Mesendoderm (in vitro differentiated cells): ENCODE results near the gene VTI1A.

ENCODE experiments used
- DNase-seq: peaks from one replicate; pipeline ENCODE4 v3.0.0; 2013
- H2AK5ac ChIP-seq: 2 replicates; pipeline ENCODE4 v1.6.1; 2013; ENCODE audit warnings: low read length, inconsistent platforms
- H2BK120ac ChIP-seq: 2 replicates; pipeline ENCODE4 v1.6.1; 2013; ENCODE audit warnings: low read depth, mild to moderate bottlenecking, low read length, moderate library complexity, mixed read lengths
- H2BK15ac ChIP-seq: replicated peaks from 2 replicates; pipeline ENCODE4 v1.6.1; 2013; ENCODE audit warnings: low read depth, mild to moderate bottlenecking, moderate library complexity
- H2BK5ac ChIP-seq: 2 replicates; pipeline ENCODE4 v1.6.1; 2013; ENCODE audit warnings: low read length, inconsistent platforms
- H3K18ac ChIP-seq: 2 replicates; pipeline ENCODE4 v1.6.1; 2013; ENCODE audit warnings: mild to moderate bottlenecking, low read length, mixed read lengths
- H3K23ac ChIP-seq: one replicate; pipeline ENCODE4 v1.6.1; 2013; ENCODE audit warnings: low read length
- H3K27ac ChIP-seq: 2 replicates; pipeline ENCODE4 v1.5.1; 2013; ENCODE audit warnings: low read depth, mild to moderate bottlenecking, inconsistent platforms, low read length, moderate library complexity
- H3K27me3 ChIP-seq: 2 replicates; pipeline ENCODE4 v1.6.1; 2013; ENCODE audit warnings: low read length, control low read depth, mild to moderate bottlenecking, inconsistent platforms; ENCODE audit not compliant: insufficient read depth, poor library complexity
- H3K36me3 ChIP-seq: 2 replicates; pipeline ENCODE4 v1.6.1; 2013; ENCODE audit warnings: low read length, inconsistent platforms; ENCODE audit not compliant: control insufficient read depth, insufficient read depth
- H3K4ac ChIP-seq: one replicate; pipeline ENCODE4 v1.6.1; 2013; ENCODE audit warnings: low read depth, mild to moderate bottlenecking, low read length, moderate library complexity
- H3K4me1 ChIP-seq: 2 replicates; pipeline ENCODE4 v1.6.1; 2013; ENCODE audit warnings: low read depth, low read length, inconsistent platforms; ENCODE audit not compliant: control insufficient read depth
- H3K4me2 ChIP-seq: 2 replicates; pipeline ENCODE4 v1.6.1; 2013; ENCODE audit warnings: low read length
- H3K4me3 ChIP-seq: 2 replicates; pipeline ENCODE4 v1.5.1; 2013; ENCODE audit warnings: mild to moderate bottlenecking, low read length
- H3K56ac ChIP-seq: one replicate; pipeline ENCODE4 v1.6.1; 2013; ENCODE audit warnings: low read length
- H3K79me1 ChIP-seq: 2 replicates; pipeline ENCODE4 v1.6.1; 2013; ENCODE audit warnings: low read length, inconsistent platforms
- H3K79me2 ChIP-seq: 2 replicates; pipeline ENCODE4 v1.6.1; 2013; ENCODE audit warnings: mild to moderate bottlenecking, low read length; ENCODE audit not compliant: control insufficient read depth, insufficient read depth
- H3K9ac ChIP-seq: 2 replicates; pipeline ENCODE4 v1.6.1; 2013; ENCODE audit warnings: low read length, inconsistent platforms
- H4K5ac ChIP-seq: one replicate; pipeline ENCODE4 v1.6.1; 2013; ENCODE audit warnings: low read length
- H4K8ac ChIP-seq: one replicate; pipeline ENCODE4 v1.6.1; 2013; ENCODE audit warnings: low read depth, mild to moderate bottlenecking, control low read depth, low read length, moderate library complexity
- WGBS: extraction: QIAGEN DNeasy Blood & Tissue Kit; methylation state at CpG from one replicate; pipeline ENCODE4 v1.1.7; 2013; ENCODE audit warnings: low lambda C conversion rate, missing lambda C conversion rate; ENCODE audit not compliant: insufficient coverage; ENCODE audit errors: extremely low coverage; 5-methylcytosine and 5-hydroxymethylcytosine counted together

Gene VTI1A

DNA sequence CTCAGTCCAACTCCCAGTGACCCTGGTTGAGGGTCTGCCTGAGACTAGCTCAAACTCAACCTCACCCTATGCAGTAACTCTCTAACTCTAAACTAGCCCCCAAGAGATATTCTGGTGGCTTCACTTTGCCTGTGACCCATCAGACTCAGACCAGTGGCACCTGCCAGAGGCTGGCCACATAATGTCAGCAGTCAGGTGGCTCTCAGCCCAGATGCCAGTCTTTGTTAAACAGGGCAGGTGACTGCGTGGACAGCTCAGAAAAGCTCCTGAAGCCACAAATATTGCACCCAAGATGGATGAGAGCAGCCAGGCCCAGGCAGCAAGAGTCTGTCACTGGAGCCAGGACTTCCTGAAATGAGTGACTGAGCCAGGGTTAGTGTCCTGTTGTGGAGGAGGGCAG lies 373.3 kb downstream of the VTI1A start:
- no peak overlapping the region for H3K4me2 ChIP-seq
- no peak overlapping the region for H2AK5ac ChIP-seq
- no peak overlapping the region for H3K56ac ChIP-seq
- H3K9ac ChIP-seq = no peak overlapping the region
- H3K27ac ChIP-seq = no peak overlapping the region
- H3K4ac ChIP-seq = no peak overlapping the region
- H3K4me1 ChIP-seq = no peaks in the 10 kb centered on the region
- H4K5ac ChIP-seq = no peak overlapping the region
- H3K18ac ChIP-seq = no peak overlapping the region
- no peak overlapping the region for H2BK5ac ChIP-seq
- no peak overlapping the region for H3K23ac ChIP-seq
- no peaks in the 10 kb centered on the region for H3K36me3 ChIP-seq
- DNase-seq = no peak
- H4K8ac ChIP-seq = no peak overlapping the region
- no peaks in the 10 kb centered on the region for H3K79me1 ChIP-seq
- no peak overlapping the region for H3K4me3 ChIP-seq
- no CpG with 5 or more reads among the region's 1 CpG for WGBS
- H2BK120ac ChIP-seq = no peak overlapping the region
- H2BK15ac ChIP-seq = no peak overlapping the region
- H3K79me2 ChIP-seq = no peaks in the 10 kb centered on the region
- H3K27me3 ChIP-seq = no peaks in the 10 kb centered on the region

GRCh38 chr10:112821038-112821437 lies 374.0 kb downstream of the VTI1A start:
- H3K27ac ChIP-seq = no peak overlapping the region
- no peak overlapping the region for H2BK5ac ChIP-seq
- no peak overlapping the region for H3K4ac ChIP-seq
- H3K9ac ChIP-seq = no peak overlapping the region
- WGBS = no CpG with 5 or more reads among the region's 19 CpGs
- no peak overlapping the region for H2BK15ac ChIP-seq
- no peaks in the 10 kb centered on the region for H3K4me1 ChIP-seq
- H4K5ac ChIP-seq = no peak overlapping the region
- no peaks in the 10 kb centered on the region for H3K79me2 ChIP-seq
- H3K36me3 ChIP-seq = no peaks in the 10 kb centered on the region
- H4K8ac ChIP-seq = no peak overlapping the region
- no peak overlapping the region for H3K23ac ChIP-seq
- DNase-seq = no peak
- no peak overlapping the region for H3K4me2 ChIP-seq
- no peaks in the 10 kb centered on the region for H3K79me1 ChIP-seq
- no peak overlapping the region for H3K56ac ChIP-seq
- H2AK5ac ChIP-seq = no peak overlapping the region
- H3K18ac ChIP-seq = no peak overlapping the region
- H3K4me3 ChIP-seq = no peak overlapping the region
- H2BK120ac ChIP-seq = no peak overlapping the region
- H3K27me3 ChIP-seq = no peaks in the 10 kb centered on the region

DNA sequence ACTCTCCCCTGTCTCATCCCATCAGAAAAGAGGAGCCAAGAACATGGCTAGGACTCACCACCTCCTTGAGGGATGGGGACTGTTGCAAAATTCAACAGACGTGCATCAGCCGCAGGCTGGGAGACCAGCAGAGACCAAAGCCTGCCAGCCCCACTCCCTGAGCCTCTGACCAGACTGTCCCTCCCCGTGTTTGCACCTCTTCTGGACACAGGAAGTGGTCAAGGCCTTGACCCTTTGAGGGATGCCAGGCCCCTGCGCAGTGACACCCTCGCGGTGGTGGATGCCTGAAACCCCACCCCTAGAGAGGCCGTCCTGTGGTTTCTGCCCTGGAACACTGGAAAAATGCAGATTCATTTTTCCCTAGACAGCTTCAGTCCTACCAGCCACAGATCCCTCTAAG lies 374.6 kb downstream of the VTI1A start:
- Histone ChIP-seq H2BK5ac (no peak overlapping the region), H3K27ac (no peak overlapping the region), H2BK15ac (no peak overlapping the region), H3K4me2 (no peak overlapping the region), H3K79me2 (no peaks in the 10 kb centered on the region), H3K4ac (no peak overlapping the region), H3K79me1 (no peaks in the 10 kb centered on the region), H3K18ac (no peak overlapping the region), H4K8ac (no peak overlapping the region), H3K4me1 (no peaks in the 10 kb centered on the region), H3K27me3 (no peaks in the 10 kb centered on the region), H3K9ac (no peak overlapping the region), H4K5ac (no peak overlapping the region), H3K56ac (no peak overlapping the region), H3K4me3 (no peak overlapping the region), H3K36me3 (no peaks in the 10 kb centered on the region), H2AK5ac (no peak overlapping the region), H3K23ac (no peak overlapping the region), H2BK120ac (no peak overlapping the region)
- no CpG with 5 or more reads among the region's 7 CpGs for WGBS
- no peak for DNase-seq

- no peak overlapping the region for H2BK5ac ChIP-seq
- H3K4me3 ChIP-seq = no peak overlapping the region
- no peaks in the 10 kb centered on the region for H3K36me3 ChIP-seq
- H3K4me2 ChIP-seq = no peak overlapping the region
- no peak overlapping the region for H2AK5ac ChIP-seq
- H4K5ac ChIP-seq = no peak overlapping the region
- no peak overlapping the region for H2BK120ac ChIP-seq
- no peaks in the 10 kb centered on the region for H3K79me1 ChIP-seq
- no peak overlapping the region for H3K23ac ChIP-seq
- no peak overlapping the region for H3K56ac ChIP-seq
- H3K18ac ChIP-seq = no peak overlapping the region
- WGBS = no CpG with 5 or more reads among the region's 5 CpGs
- H3K4me1 ChIP-seq = no peaks in the 10 kb centered on the region
- H3K4ac ChIP-seq = no peak overlapping the region
- no peak overlapping the region for H2BK15ac ChIP-seq
- H3K27me3 ChIP-seq = no peaks in the 10 kb centered on the region
- no peak overlapping the region for H3K9ac ChIP-seq
- no peak overlapping the region for H4K8ac ChIP-seq
- no peak for DNase-seq
- no peak overlapping the region for H3K27ac ChIP-seq
- H3K79me2 ChIP-seq = no peaks in the 10 kb centered on the region
Measured at GRCh38 chr10:112823007-112823406, 376.0 kb downstream of the VTI1A start.

DNA sequence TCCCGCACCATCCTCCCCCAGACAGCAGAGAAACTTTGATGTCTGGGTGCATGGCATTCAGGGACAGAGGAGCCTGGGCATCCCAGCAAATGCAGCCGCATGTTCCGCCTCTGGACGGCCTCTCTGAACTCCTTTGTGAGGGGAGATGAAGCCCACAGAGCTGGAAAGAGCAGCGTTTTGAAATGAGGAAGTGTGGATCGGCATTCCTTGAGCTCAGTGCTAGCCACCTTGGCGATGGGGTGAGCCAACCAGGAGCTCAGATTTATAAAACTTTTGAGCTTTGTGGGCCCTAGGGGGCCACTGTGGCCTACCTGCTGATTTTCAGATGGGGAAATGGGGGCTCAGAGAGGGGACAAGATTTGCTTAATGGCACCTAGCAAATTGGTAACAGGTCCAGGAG lies 376.6 kb downstream of the VTI1A start:
- no peaks in the 10 kb centered on the region for H3K4me1 ChIP-seq
- no peak overlapping the region for H4K8ac ChIP-seq
- WGBS = no CpG with 5 or more reads among the region's 7 CpGs
- no peak overlapping the region for H3K4me3 ChIP-seq
- H2BK120ac ChIP-seq = no peak overlapping the region
- H3K9ac ChIP-seq = no peak overlapping the region
- H3K56ac ChIP-seq = peak overlapping the region; percentile 15
- H2BK5ac ChIP-seq = no peak overlapping the region
- no peak overlapping the region for H4K5ac ChIP-seq
- H3K4me2 ChIP-seq = no peak overlapping the region
- H2BK15ac ChIP-seq = no peak overlapping the region
- no peak for DNase-seq
- no peaks in the 10 kb centered on the region for H3K79me2 ChIP-seq
- H3K27ac ChIP-seq = no peak overlapping the region
- H3K23ac ChIP-seq = no peak overlapping the region
- H3K79me1 ChIP-seq = no peaks in the 10 kb centered on the region
- H3K18ac ChIP-seq = no peak overlapping the region
- no peaks in the 10 kb centered on the region for H3K27me3 ChIP-seq
- no peaks in the 10 kb centered on the region for H3K36me3 ChIP-seq
- no peak overlapping the region for H2AK5ac ChIP-seq
- H3K4ac ChIP-seq = no peak overlapping the region

- no peak overlapping the region for H3K56ac ChIP-seq
- H3K18ac ChIP-seq = no peak overlapping the region
- H3K27me3 ChIP-seq = no peaks in the 10 kb centered on the region
- no peak for DNase-seq
- no peak overlapping the region for H3K9ac ChIP-seq
- H3K27ac ChIP-seq = no peak overlapping the region
- H3K23ac ChIP-seq = no peak overlapping the region
- H3K4me1 ChIP-seq = no peaks in the 10 kb centered on the region
- H2BK15ac ChIP-seq = no peak overlapping the region
- no peak overlapping the region for H3K4me3 ChIP-seq
- no peaks in the 10 kb centered on the region for H3K36me3 ChIP-seq
- H4K8ac ChIP-seq = no peak overlapping the region
- H2BK120ac ChIP-seq = no peak overlapping the region
- H2AK5ac ChIP-seq = no peak overlapping the region
- H3K4me2 ChIP-seq = no peak overlapping the region
- WGBS = no CpG with 5 or more reads among the region's 7 CpGs
- H4K5ac ChIP-seq = no peak overlapping the region
- H3K79me1 ChIP-seq = no peaks in the 10 kb centered on the region
- H3K79me2 ChIP-seq = no peaks in the 10 kb centered on the region
- no peak overlapping the region for H3K4ac ChIP-seq
- no peak overlapping the region for H2BK5ac ChIP-seq
Measured at GRCh38 chr10:112826018-112826697, 379.1 kb downstream of the VTI1A start.
